Bronchial epithelial cell (primary cell): ENCODE results near the gene RBM47. TPM values are rescaled to one million over a fixed set of nuclear protein-coding genes. Genes with fewer than 3 reads are reported as not detected.

Experiments used
- DNase-seq: peaks from one replicate; pipeline ENCODE4 v3.0.0-alpha.2; 2010; ENCODE audit warnings: low read depth
- FAIRE-seq: peaks from 2 replicates; lab custom pipeline; 2011; peaks lifted over from hg19 to GRCh38; lab: Jason Lieb, UNC
- H3K27me3 ChIP-seq: 2 replicates; pipeline ENCODE4 v1.5.1; 2011; ENCODE audit warnings: low read length; ENCODE audit not compliant: control insufficient read depth, insufficient read depth
- H3K36me3 ChIP-seq: 2 replicates; pipeline ENCODE4 v1.5.1; 2011; ENCODE audit warnings: low read length; ENCODE audit not compliant: control insufficient read depth, insufficient read depth
- H3K4me3 ChIP-seq: 2 replicates; pipeline ENCODE4 v1.5.1; 2011; ENCODE audit warnings: mild to moderate bottlenecking, low read depth, low read length, control low read depth
- CTCF ChIP-seq: IDR thresholded peaks from 2 replicates; pipeline ENCODE4 v1.5.1; 2011; ENCODE audit warnings: mild to moderate bottlenecking, moderate library complexity, low read length, control low read depth, inconsistent platforms; ENCODE audit not compliant: insufficient read depth, severe bottlenecking
- total RNA-seq: library from RNA; depleted of rRNA; stranded (reverse); fragments of >200 nt; gene quantifications from 2 replicates; pipeline ENCODE4 v1.2.1, GENCODE V29; 2014

The RBM47 gene
- total RNA-seq, 1 donor from 2014 or later: 35.0 TPM

GRCh38 chr4:40493160-40493559 is 136.5 kb downstream of the RBM47 start:
- no peak overlapping the region for H3K4me3 ChIP-seq
- no peak for FAIRE-seq
- no peaks in the 10 kb centered on the region for H3K36me3 ChIP-seq
- no peaks in the 10 kb centered on the region for H3K27me3 ChIP-seq
- TF ChIP-seq CTCF: no peak
- no peak for DNase-seq

GRCh38 chr4:40492691-40493090 is 137.0 kb downstream of the RBM47 start:
- no peak for TF ChIP-seq CTCF
- DNase-seq (no peak), FAIRE-seq (no peak)
- Histone ChIP-seq H3K27me3 (no peaks in the 10 kb centered on the region), H3K36me3 (no peaks in the 10 kb centered on the region), H3K4me3 (no peak overlapping the region)

GRCh38 chr4:40490481-40490880 is 139.2 kb downstream of the RBM47 start:
- no peak for DNase-seq
- no peaks in the 10 kb centered on the region for H3K27me3 ChIP-seq
- H3K4me3 ChIP-seq: no peak overlapping the region
- no peaks in the 10 kb centered on the region for H3K36me3 ChIP-seq
- FAIRE-seq: no peak
- no peak for TF ChIP-seq CTCF

GRCh38 chr4:40489961-40490360 is 139.7 kb downstream of the RBM47 start:
- no peaks in the 10 kb centered on the region for H3K36me3 ChIP-seq
- H3K4me3 ChIP-seq: no peak overlapping the region
- no peak for TF ChIP-seq CTCF
- no peak for FAIRE-seq
- H3K27me3 ChIP-seq: no peaks in the 10 kb centered on the region
- DNase-seq: no peak

- H3K27me3 ChIP-seq: no peaks in the 10 kb centered on the region
- H3K36me3 ChIP-seq: no peaks in the 10 kb centered on the region
- H3K4me3 ChIP-seq: no peak overlapping the region
- FAIRE-seq: no peak
- no peak for TF ChIP-seq CTCF
- peak; percentile 88 for DNase-seq
These were observed 143.1 kb downstream of the RBM47 start for GRCh38 chr4:40486534-40486933.

GRCh38 chr4:40484346-40485090 is 145.1 kb downstream of the RBM47 start:
- no peak for TF ChIP-seq CTCF
- FAIRE-seq: no peak
- DNase-seq: peak; percentile 53

More at GRCh38 chr4:40484346-40485090, 145.1 kb downstream of the RBM47 start:
- Histone ChIP-seq H3K36me3 (no peaks in the 10 kb centered on the region), H3K4me3 (no peak overlapping the region), H3K27me3 (no peaks in the 10 kb centered on the region)
